ENCODE data around the gene CACNG6.

CACNG6 gene

DNA sequence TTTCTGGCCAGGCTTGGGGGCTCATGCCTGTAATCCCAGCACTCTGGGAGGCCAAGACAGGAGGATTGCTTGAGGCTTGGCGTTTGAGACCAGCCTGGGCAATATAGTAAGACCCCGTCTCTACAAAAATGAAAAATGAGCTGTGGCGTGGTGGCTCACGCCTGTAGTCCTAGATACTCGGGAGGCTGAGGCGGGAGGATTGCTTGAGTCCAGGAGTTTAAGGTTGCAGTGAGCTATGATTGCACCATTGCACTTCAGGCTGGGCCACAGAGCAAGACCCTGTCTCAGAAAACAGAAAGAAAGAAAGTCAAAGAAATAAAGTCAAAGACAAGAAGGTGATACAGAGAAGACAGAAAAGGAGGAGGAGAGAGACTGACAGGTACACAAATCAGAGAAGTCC, 2.5 kb upstream of the CACNG6 start:
- TF ChIP-seq, protein P1, sequence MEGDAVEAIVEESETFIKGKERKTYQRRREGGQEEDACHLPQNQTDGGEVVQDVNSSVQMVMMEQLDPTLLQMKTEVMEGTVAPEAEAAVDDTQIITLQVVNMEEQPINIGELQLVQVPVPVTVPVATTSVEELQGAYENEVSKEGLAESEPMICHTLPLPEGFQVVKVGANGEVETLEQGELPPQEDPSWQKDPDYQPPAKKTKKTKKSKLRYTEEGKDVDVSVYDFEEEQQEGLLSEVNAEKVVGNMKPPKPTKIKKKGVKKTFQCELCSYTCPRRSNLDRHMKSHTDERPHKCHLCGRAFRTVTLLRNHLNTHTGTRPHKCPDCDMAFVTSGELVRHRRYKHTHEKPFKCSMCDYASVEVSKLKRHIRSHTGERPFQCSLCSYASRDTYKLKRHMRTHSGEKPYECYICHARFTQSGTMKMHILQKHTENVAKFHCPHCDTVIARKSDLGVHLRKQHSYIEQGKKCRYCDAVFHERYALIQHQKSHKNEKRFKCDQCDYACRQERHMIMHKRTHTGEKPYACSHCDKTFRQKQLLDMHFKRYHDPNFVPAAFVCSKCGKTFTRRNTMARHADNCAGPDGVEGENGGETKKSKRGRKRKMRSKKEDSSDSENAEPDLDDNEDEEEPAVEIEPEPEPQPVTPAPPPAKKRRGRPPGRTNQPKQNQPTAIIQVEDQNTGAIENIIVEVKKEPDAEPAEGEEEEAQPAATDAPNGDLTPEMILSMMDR (IDR thresholded peaks at IDR 0.05; ENCODE audit: control extremely low read depth, extremely low read depth, low read depth, missing control alignments), result no peak
- DNase-seq (ENCODE audit: extremely low spot score), result no peak
- CTCF ChIA-PET, result no interaction called here

DNA sequence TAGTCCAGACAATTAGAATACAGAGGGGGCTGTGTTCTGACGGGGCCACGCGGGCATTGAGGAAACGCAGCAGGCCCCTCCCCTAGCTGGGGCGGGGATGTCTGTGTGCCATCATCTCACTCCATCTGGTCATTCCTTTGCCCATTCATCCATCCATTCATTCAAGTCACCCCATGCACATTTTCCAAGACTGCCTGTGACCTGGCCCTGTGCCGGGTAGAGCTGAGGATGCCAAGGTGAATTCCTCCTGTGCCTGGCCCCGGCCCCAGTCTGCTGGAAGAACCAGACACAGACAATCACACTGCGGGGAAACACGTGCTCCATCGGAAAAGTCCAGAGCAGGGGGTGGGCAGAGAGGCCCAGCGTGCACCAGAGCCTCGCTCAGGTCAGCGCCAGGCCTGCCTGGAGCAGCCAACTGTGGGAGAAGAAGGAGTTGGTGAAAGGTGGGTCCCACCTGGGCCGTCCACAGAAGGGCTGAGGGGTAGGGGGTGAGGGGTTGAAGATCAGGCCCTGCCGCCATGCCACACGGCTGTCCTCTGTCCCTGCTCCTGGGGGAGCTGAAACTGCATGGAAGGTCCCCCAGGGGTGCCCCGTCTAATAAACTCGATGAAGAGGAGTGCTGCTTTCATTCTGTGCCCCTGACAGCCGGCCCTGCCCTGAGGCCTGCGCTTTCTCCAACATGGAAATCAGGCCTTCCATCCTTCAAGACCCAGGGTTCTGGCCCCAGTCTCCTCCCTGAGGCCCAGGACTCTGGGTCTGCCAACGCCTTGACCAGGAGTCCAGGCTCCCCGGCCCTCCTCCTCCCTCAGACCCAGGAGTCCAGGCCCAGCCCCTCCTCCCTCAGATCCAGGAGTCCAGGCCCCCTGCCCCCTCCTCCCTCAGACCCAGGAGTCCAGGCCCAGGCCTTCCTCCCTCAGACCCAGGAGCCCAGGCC, 1.6 kb upstream of the CACNG6 start:
- ChIA-PET POLR2A (no interaction called here), CTCF (no interaction called here)
- no peak for DNase-seq (ENCODE audit: extremely low spot score)
- TF ChIP-seq, protein P1 (IDR thresholded peaks at IDR 0.05; ENCODE audit: control extremely low read depth, extremely low read depth, low read depth, missing control alignments), result no peak

More for the DNA sequence above, 2.5 kb upstream of the CACNG6 start:
- POLR2A ChIA-PET, result no interaction called here

DNA sequence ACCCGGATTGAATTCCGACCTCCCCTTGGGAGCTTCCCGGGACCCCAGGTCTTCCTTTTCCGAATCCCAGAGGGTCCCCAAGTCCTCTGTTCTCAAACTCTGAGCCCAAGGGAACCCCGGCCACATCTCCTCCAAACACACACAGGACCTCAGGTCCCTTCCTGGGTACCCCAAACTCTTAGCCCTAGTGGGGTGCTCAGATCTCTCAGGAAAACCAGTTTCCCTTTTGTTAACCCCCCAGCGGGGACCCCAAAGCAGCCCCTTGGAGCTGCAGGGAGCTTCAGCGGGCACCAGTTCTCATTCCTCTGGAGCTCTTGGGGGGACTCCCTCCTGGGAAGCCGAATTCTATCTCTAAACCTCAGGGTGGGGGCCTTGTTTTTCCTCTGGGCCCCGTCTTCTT, 774 bp downstream of the CACNG6 start:
- ChIA-PET POLR2A (no interaction called here), CTCF (no interaction called here)
- DNase-seq (ENCODE audit: extremely low spot score), result no peak
- TF ChIP-seq, protein P1 (IDR thresholded peaks at IDR 0.05; ENCODE audit: control extremely low read depth, extremely low read depth, low read depth, missing control alignments), result no peak

DNA sequence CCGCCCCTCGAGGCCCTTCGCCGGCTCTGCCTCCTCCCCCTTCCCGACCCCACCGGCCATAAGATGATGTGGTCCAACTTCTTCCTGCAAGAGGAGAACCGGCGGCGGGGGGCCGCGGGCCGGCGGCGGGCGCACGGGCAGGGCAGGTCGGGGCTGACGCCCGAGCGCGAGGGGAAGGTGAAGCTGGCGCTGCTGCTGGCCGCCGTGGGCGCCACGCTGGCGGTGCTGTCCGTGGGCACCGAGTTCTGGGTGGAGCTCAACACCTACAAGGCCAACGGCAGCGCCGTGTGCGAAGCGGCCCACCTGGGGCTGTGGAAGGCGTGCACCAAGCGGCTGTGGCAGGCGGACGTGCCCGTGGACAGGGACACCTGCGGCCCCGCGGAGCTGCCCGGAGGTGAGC, 1.4 kb downstream of the CACNG6 start:
- TF ChIP-seq, protein P1 (IDR thresholded peaks at IDR 0.05; ENCODE audit: control extremely low read depth, extremely low read depth, low read depth, missing control alignments), result no peak
- CTCF ChIA-PET, result no interaction called here
- POLR2A ChIA-PET, result no interaction called here
- DNase-seq (ENCODE audit: extremely low spot score), result no peak

DNA sequence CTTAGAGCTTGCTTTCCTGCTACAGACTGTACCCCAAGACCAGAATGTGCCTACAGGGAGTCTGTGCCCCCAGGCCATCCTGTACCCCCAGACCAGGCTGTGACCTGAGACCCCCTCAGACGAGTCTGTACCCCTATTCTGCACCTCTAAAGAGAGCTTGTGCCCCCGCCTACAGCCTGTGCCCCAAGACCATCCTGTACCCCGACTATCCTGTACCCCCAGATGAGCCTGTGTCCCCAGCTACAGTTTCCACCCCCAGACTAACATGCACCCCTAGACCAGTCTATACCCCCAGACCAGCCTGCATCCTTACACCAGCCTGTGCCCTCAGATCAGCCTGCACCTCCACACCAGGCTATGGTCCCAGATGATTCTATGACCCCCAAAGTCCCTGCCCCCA, 2.0 kb downstream of the CACNG6 start:
- DNase-seq (ENCODE audit: extremely low spot score), result no peak
- ChIA-PET POLR2A (no interaction called here), CTCF (no interaction called here)
- TF ChIP-seq, protein P1 (IDR thresholded peaks at IDR 0.05; ENCODE audit: control extremely low read depth, extremely low read depth, low read depth, missing control alignments), result no peak

DNA sequence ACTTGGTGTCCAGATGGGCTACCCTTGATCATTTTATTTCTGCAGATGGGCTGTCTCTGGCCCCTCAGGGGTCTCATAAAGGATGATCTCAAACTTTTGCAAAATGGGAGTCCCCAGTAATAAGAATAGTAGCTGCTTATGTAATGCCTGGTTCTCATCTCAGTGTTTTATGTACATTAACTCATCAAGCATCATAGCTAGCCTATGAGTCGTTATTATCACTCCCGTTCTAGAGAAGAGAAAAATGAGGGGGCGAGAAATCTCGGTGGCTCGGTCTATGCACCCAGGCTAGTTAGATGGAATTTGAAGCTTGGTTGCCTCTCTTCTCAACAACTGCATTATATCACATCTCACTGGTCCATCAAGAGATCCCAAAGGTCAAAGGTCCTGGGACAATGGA, 3.4 kb downstream of the CACNG6 start:
- TF ChIP-seq, protein P1 (IDR thresholded peaks at IDR 0.05; ENCODE audit: control extremely low read depth, extremely low read depth, low read depth, missing control alignments), result no peak
- ChIA-PET CTCF (interaction anchor here (0.7 kb wide), 1 partner anchor 35 kb away, joined by 5 read pairs; no protein-coding TSS in a partner anchor), POLR2A (no interaction called here)
- no peak for DNase-seq (ENCODE audit: extremely low spot score)

All from GM10248 (cell line).